IMR-90 (cell line): Measurements from ENCODE around the gene MNDA. TPM values are rescaled to one million over a fixed set of nuclear protein-coding genes. Genes with fewer than 3 reads are reported as not detected.
A peak's percentile ranks its signal among the peaks of the same experiment; 100 is the strongest.

Source experiments
- ATAC-seq: fragments of 200-7000 bp; cut with Tn5 transposase; 2 replicates; pipeline ENCODE4 v1.9.1; 2020; ENCODE audit warnings: low read depth, mild to moderate bottlenecking, moderate library complexity
- BruUV-seq: library from RNA; stranded (reverse); fragments of 400-500 nt; replicated peaks from 2 replicates; lab custom pipeline; 2021; lab: Mats Ljungman, UMichigan
- CTCF ChIA-PET: fragments of 300-600 bp; formaldehyde crosslinking; extraction: SDS; loops from one replicate; lab custom pipeline; 2021; ENCODE audit warnings: antibody characterized with exemption; lab: Yijun Ruan, JAX
- POLR2A ChIA-PET: fragments of 300-600 bp; sonication (Branson Sonifier 250); formaldehyde crosslinking; loops from one replicate; lab custom pipeline; 2022; ENCODE audit warnings: antibody characterized with exemption; ENCODE audit not compliant: unreplicated experiment; lab: Charles Lee
- DNase-seq: peaks from one replicate; pipeline ENCODE4 v3.0.0; 2013
- H2AFZ ChIP-seq: replicated peaks from 2 replicates; pipeline ENCODE3; 2013; ENCODE audit warnings: low read length, mild to moderate bottlenecking; ENCODE audit not compliant: poor library complexity
- H2AK5ac ChIP-seq: 2 replicates; pipeline ENCODE4 v1.6.1; 2013; ENCODE audit warnings: low read depth, low read length, inconsistent platforms
- H2AK9ac ChIP-seq: replicated peaks from 2 replicates; pipeline ENCODE3; 2013; ENCODE audit warnings: mild to moderate bottlenecking, low read depth, low read length, moderate library complexity; ENCODE audit not compliant: poor library complexity
- H2BK120ac ChIP-seq: 2 replicates; pipeline ENCODE4 v1.6.1; 2013; ENCODE audit warnings: low read depth, low read length, inconsistent platforms
- H2BK15ac ChIP-seq: 3 replicates; pipeline ENCODE4 v1.6.1; 2013; ENCODE audit warnings: low read depth, low read length, inconsistent platforms
- H2BK20ac ChIP-seq: 2 replicates; pipeline ENCODE4 v1.6.1; 2013; ENCODE audit warnings: low read depth, mild to moderate bottlenecking, inconsistent platforms, low read length, moderate library complexity
- H2BK5ac ChIP-seq: 2 replicates; pipeline ENCODE4 v1.6.1; 2013; ENCODE audit warnings: mild to moderate bottlenecking, low read depth, low read length, inconsistent platforms; ENCODE audit not compliant: poor library complexity, severe bottlenecking
- H3K14ac ChIP-seq: replicated peaks from 2 replicates; pipeline ENCODE4 v1.6.1; 2013; ENCODE audit warnings: low read depth, low read length, inconsistent platforms
- H3K18ac ChIP-seq: 2 replicates; pipeline ENCODE4 v1.6.1; 2013; ENCODE audit warnings: low read depth, low read length, control low read depth
- H3K23ac ChIP-seq: 2 replicates; pipeline ENCODE4 v1.6.1; 2013; ENCODE audit warnings: low read depth, low read length, inconsistent platforms
- H3K27ac ChIP-seq: 2 replicates; pipeline ENCODE4 v1.5.1; 2013; ENCODE audit warnings: mild to moderate bottlenecking, control low read depth, low read length; ENCODE audit not compliant: insufficient read depth
- H3K27me3 ChIP-seq: 2 replicates; pipeline ENCODE4 v1.6.1; 2013; ENCODE audit warnings: low read length; ENCODE audit not compliant: control insufficient read depth, insufficient read depth
- H3K36me3 ChIP-seq: 2 replicates; pipeline ENCODE4 v1.6.1; 2013; ENCODE audit warnings: low read length, mixed read lengths; ENCODE audit not compliant: control insufficient read depth, insufficient read depth
- H3K4ac ChIP-seq: 2 replicates; pipeline ENCODE4 v1.6.1; 2013; ENCODE audit warnings: low read depth, low read length, inconsistent platforms
- H3K4me1 ChIP-seq: 2 replicates; pipeline ENCODE4 v1.6.1; 2013; ENCODE audit warnings: low read length, mixed read lengths; ENCODE audit not compliant: control insufficient read depth, insufficient read depth
- H3K4me2 ChIP-seq: 2 replicates; pipeline ENCODE4 v1.6.1; 2013; ENCODE audit warnings: low read depth, mild to moderate bottlenecking, control low read depth, low read length, moderate library complexity
- H3K4me3 ChIP-seq: 2 replicates; pipeline ENCODE4 v1.5.1; 2013; ENCODE audit warnings: low read depth, mild to moderate bottlenecking, control low read depth, low read length, moderate library complexity; ENCODE audit not compliant: insufficient read depth
- H3K56ac ChIP-seq: 2 replicates; pipeline ENCODE4 v1.6.1; 2013; ENCODE audit warnings: low read length, inconsistent platforms; ENCODE audit not compliant: insufficient read depth; ENCODE audit errors: extremely low read depth
- H3K79me1 ChIP-seq, 2 experiments: 2 replicates each; pipeline ENCODE4 v1.6.1; 2013; ENCODE audit warnings: low read length in 2 of 2, inconsistent platforms in 1 of 2, low read depth in 1 of 2
- H3K9ac ChIP-seq: 2 replicates; pipeline ENCODE4 v1.6.1; 2013; ENCODE audit warnings: low read depth, low read length, control low read depth
- H3K9me1 ChIP-seq: 2 replicates; pipeline ENCODE4 v1.6.1; 2013; ENCODE audit warnings: low read length, inconsistent platforms; ENCODE audit not compliant: insufficient read depth
- H3K9me3 ChIP-seq: 2 replicates; pipeline ENCODE4 v1.6.1; 2013; ENCODE audit warnings: low read length; ENCODE audit not compliant: control insufficient read depth, insufficient read depth
- H4K20me1 ChIP-seq: 2 replicates; pipeline ENCODE4 v1.6.1; 2013; ENCODE audit warnings: low read length, inconsistent platforms; ENCODE audit not compliant: insufficient read depth
- H4K5ac ChIP-seq: 2 replicates; pipeline ENCODE4 v1.6.1; 2013; ENCODE audit warnings: mild to moderate bottlenecking, low read depth, low read length, control low read depth
- H4K8ac ChIP-seq, 2 experiments: 2 replicates each; pipeline ENCODE4 v1.6.1; 2013; ENCODE audit warnings: low read depth in 2 of 2, low read length in 2 of 2, control low read depth in 1 of 2, inconsistent platforms in 1 of 2
- H4K91ac ChIP-seq: 2 replicates; pipeline ENCODE4 v1.6.1; 2013; ENCODE audit warnings: low read depth, low read length, inconsistent platforms; ENCODE audit not compliant: insufficient read depth
- CEBPB ChIP-seq: IDR thresholded peaks from 2 replicates; pipeline ENCODE4 v1.6.1; 2012; ENCODE audit warnings: low read depth, low read length, improper control_type of control experiment
- MAFK ChIP-seq: IDR thresholded peaks from 2 replicates; pipeline ENCODE4 v1.6.1; 2012; ENCODE audit warnings: low read depth, low read length, improper control_type of control experiment
- WGBS, 2 experiments: methylation state at CpG; one replicate each; pipeline versions ENCODE4 v1.1.5 to v1.1.7; 2013; ENCODE audit warnings: missing lambda C conversion rate in 2 of 2; ENCODE audit not compliant: insufficient read length in 1 of 2; ENCODE audit errors: extremely low coverage in 2 of 2; 5-methylcytosine and 5-hydroxymethylcytosine counted together
- dilution Hi-C: fragments of 300-500 bp; cut with HindIII; formaldehyde crosslinking; loops from one replicate; pipeline ENCODE4 v1.14.3; 2018; ENCODE audit warnings: low sequenced_read_pairs; ENCODE audit not compliant: unreplicated experiment
- in situ Hi-C: fragments of 300-500 bp; cut with MboI; formaldehyde crosslinking; loops from 3 replicates; pipeline ENCODE4 v1.14.3; 2019; ENCODE audit warnings: low sequenced_read_pairs, inconsistent platforms, mixed read lengths
- intact Hi-C: fragments of 100-400 bp; cut with micrococcal nuclease; formaldehyde crosslinking; loops from 2 replicates; pipeline ENCODE4 v1.10.0; 2022
- polyA plus RNA-seq, 3 experiments: library from polyadenylated mRNA; depleted of rRNA; stranded (reverse); fragments of >200 nt; gene quantifications; 2 replicates each; pipeline ENCODE4 v1.2.3, GENCODE V29; 2012; ENCODE audit warnings: low replicate concordance in 1 of 3
- total RNA-seq: library from RNA; depleted of rRNA; stranded (reverse); fragments of >200 nt; gene quantifications from 2 replicates; pipeline ENCODE4 v1.2.3, GENCODE V29; 2012

The MNDA gene
- total and polyA plus RNA-seq, 2 of the 4 experiments (the other 2 are of a cell fraction) = not detected

DNA sequence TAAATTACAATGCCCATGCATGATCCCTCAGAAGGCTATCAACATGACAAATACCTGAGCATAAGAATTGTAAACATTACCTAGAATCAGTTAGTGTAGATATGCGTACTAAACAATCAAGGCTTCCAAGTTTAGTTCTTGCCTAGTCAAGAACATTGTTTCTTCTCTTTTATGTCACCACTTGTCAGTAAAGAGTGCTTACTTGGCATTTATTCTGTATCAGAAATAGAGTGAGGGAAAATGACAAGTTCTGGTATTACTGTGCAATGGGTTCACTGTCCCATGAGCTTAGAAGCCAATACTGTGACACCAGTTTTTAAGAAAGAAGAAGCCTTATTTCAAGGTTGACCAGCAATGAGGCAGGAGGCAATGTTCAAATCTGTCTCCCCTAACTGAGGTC lies 27.5 kb upstream of the MNDA start:
- ChIA-PET POLR2A (no interaction called here), CTCF (no interaction called here)
- no peaks in the 10 kb centered on the region for H3K27me3 ChIP-seq
- H2AK9ac ChIP-seq = no peak overlapping the region
- H2BK120ac ChIP-seq = no peak overlapping the region
- H3K4me2 ChIP-seq = no peak overlapping the region
- H3K9ac ChIP-seq = no peak overlapping the region
- dilution Hi-C loops (no loop called here), intact Hi-C loops (no loop called here), in situ Hi-C loops (no loop called here)
- H2BK20ac ChIP-seq = no peak overlapping the region
- H4K20me1 ChIP-seq = no peaks in the 10 kb centered on the region
- no TSS peak for BruUV-seq
- no peak overlapping the region for H4K8ac ChIP-seq
- no peaks in the 10 kb centered on the region; the same call in 1 of the 2 replicates for H3K9me3 ChIP-seq
- H3K18ac ChIP-seq = no peak overlapping the region
- H3K14ac ChIP-seq = no peak overlapping the region
- H3K4me1 ChIP-seq = no peaks in the 10 kb centered on the region
- H3K27ac ChIP-seq = no peak overlapping the region
- H3K23ac ChIP-seq = no peak overlapping the region
- no peak overlapping the region for H3K56ac ChIP-seq
- H4K91ac ChIP-seq = no peak overlapping the region
- no peak overlapping the region for H2AFZ ChIP-seq
- no peaks in the 10 kb centered on the region for H3K79me1 ChIP-seq
- no peak overlapping the region for H4K5ac ChIP-seq
- WGBS, 2 experiments = no CpG with 5 or more reads among the region's 1 CpG
- no peaks in the 10 kb centered on the region for H3K36me3 ChIP-seq
- no peak overlapping the region for H3K4me3 ChIP-seq
- no peak overlapping the region for H2BK15ac ChIP-seq
- H2BK5ac ChIP-seq = no peak overlapping the region
- H3K4ac ChIP-seq = no peak overlapping the region
- ATAC-seq = no peak
- TF ChIP-seq CEBPB = no peak
- peak; percentile 72 for TF ChIP-seq MAFK
- no peak overlapping the region for H2AK5ac ChIP-seq
- no peak for DNase-seq
- no peaks in the 10 kb centered on the region for H3K9me1 ChIP-seq
